ENCODE data around the gene SMARCA5. TPM values are rescaled to one million over a fixed set of nuclear protein-coding genes. Genes with fewer than 3 reads are reported as not detected.

The SMARCA5 gene
- total RNA-seq, 6 donors from 2014 or later: 27.4 to 93.5 (median 58.3) TPM

DNA sequence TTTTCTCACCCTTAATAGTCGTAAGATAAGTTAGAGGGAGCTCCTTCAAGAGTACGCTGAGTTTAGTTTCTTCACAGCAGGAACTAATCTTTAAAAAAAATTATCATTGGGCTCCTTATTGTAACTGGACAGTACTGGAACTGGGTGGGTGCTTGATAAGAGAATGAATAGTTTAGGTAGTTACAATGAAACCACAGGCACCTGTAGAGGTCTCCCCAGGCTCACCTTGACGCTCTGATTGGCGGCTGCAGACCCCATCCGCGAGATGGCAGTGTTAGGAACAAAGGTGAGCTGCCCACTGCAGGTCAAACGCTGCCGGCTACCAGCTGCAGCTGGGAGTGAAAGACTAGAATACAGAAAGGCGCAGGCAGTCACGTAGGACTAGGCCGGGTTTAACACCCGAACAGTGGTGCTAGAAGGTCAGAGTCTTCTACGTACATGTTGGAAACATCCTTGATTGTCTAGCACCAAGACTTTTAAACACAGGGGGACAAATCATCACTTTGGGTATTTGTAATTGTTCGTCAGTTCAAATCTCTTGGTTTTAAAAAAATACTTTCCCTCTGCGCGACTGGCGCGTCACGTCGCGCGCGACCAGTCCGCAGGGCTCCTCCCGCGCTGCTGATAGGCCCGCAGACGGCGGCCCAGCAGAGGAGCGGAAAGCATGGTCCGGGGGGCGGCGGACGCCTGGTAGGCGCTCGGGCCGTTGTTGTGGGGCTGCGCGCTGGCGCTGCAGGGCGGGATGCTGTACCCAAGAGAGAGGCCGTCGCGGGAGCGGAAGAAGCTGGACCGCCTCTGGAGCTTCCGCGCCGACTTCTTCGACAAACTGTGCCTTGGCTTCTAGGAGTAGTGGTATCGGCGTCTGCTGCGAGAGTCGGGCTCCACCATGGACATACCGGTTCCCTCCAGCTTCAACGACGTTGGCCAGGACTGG is 45.6 kb downstream of the SMARCA5 start:
- Histone ChIP-seq H3K27me3 (no peaks in the 10 kb centered on the region), H3K4me1 (peaks cover 7 to 14% (median 11%) of the 10 kb centered on the region in 4 donors), H3K36me3 (peaks cover 0 to 11% (median 0%) of the 10 kb centered on the region in 4 donors), H3K9me3 (no peaks in the 10 kb centered on the region), H3K27ac (peak overlapping the region; percentile 23 to 61 (median 34)), H3K4me3 (peak overlapping the region; percentile 41 to 69 (median 55))
- 2 to 4% methylated on average over 33 to 57 of the region's 57 CpGs for WGBS, 2 donors
- ATAC-seq (ENCODE audit: low FRiP score in 2 of 2) (peak; percentile 94 to 95), DNase-seq (peak; percentile 88 to 94)
- TF ChIP-seq POLR2A (IDR thresholded peaks at IDR 0.05) (peak in 1 of 4 donors; percentile 20), EP300 (IDR thresholded peaks at IDR 0.05) (no peak), POLR2AphosphoS5 (IDR thresholded peaks at IDR 0.05) (peak in 1 of 2 donors; percentile 12)
- TF ChIP-seq, protein P1, sequence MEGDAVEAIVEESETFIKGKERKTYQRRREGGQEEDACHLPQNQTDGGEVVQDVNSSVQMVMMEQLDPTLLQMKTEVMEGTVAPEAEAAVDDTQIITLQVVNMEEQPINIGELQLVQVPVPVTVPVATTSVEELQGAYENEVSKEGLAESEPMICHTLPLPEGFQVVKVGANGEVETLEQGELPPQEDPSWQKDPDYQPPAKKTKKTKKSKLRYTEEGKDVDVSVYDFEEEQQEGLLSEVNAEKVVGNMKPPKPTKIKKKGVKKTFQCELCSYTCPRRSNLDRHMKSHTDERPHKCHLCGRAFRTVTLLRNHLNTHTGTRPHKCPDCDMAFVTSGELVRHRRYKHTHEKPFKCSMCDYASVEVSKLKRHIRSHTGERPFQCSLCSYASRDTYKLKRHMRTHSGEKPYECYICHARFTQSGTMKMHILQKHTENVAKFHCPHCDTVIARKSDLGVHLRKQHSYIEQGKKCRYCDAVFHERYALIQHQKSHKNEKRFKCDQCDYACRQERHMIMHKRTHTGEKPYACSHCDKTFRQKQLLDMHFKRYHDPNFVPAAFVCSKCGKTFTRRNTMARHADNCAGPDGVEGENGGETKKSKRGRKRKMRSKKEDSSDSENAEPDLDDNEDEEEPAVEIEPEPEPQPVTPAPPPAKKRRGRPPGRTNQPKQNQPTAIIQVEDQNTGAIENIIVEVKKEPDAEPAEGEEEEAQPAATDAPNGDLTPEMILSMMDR (IDR thresholded peaks at IDR 0.05): peak in 4 of 6 experiments; percentile 32 to 54 (median 36)

DNA sequence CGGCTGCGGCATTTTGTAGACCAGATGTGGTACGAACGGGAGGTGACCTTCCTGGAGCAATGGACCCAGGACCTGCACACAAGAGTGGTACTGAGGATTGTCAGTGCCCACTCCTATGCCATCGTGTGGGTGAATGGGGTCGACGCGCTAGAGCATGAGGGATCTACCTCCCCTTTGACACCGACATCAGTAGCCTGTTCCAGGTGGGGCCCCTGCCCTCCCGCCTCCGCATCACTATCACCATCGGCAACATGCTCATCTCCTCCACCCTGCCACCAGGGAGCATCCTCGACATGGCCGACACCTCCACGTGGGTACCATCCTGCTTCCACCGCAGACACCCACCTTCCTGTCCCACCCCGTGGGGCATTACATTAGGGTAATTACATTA is 46.2 kb downstream of the SMARCA5 start:
- WGBS, 2 donors: 50 to 51% methylated on average over 13 to 17 of the region's 17 CpGs
- peaks cover 0 to 6% (median 0%) of the 10 kb centered on the region in 4 donors for H3K36me3 ChIP-seq
- ATAC-seq (ENCODE audit: low FRiP score in 2 of 2) (peak in 1 of 2 donors; percentile 3), DNase-seq (no peak)
- H3K27me3 ChIP-seq: no peaks in the 10 kb centered on the region
- H3K4me3 ChIP-seq: peak overlapping the region; percentile 41 to 69 (median 55)
- H3K4me1 ChIP-seq: peaks cover 7 to 14% (median 11%) of the 10 kb centered on the region in 4 donors
- TF ChIP-seq POLR2A (IDR thresholded peaks at IDR 0.05): no peak
- TF ChIP-seq, protein P1 (IDR thresholded peaks at IDR 0.05): peak in 1 of 6 experiments; percentile 4
- H3K27ac ChIP-seq: peak overlapping the region in 3 of 4 donors; percentile 23 to 61 (median 31)
- H3K9me3 ChIP-seq: no peaks in the 10 kb centered on the region

DNA sequence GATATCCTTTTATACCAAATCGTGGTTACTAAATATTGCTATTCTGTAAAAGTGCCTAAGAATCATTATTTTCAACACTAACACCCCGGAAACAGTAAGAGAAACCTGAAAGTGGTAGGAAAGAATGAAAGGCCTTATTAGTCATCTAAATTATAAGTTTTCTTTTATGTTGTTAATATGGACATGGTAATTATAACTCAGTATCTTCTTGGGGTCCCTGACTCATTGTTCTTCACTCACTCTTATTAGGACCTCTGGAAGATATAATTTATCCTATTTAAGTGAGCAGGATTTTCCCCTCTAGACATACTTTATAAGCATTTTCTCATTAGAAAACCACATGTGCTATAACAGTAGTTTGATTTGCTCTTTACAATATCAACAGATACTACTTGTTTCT is 51.0 kb downstream of the SMARCA5 start:
- Histone ChIP-seq H3K27me3 (no peaks in the 10 kb centered on the region), H3K9me3 (no peaks in the 10 kb centered on the region), H3K27ac (no peak overlapping the region), H3K36me3 (no peaks in the 10 kb centered on the region), H3K4me1 (peaks cover 0 to 6% (median 5%) of the 10 kb centered on the region in 4 donors), H3K4me3 (no peak overlapping the region)
- ATAC-seq (ENCODE audit: low FRiP score in 2 of 2) (no peak), DNase-seq (no peak)
- 75 to 83% methylated on average over 2 of the region's 2 CpGs for WGBS, 2 donors
- no peak for TF ChIP-seq EP300 (IDR thresholded peaks at IDR 0.05)

DNA sequence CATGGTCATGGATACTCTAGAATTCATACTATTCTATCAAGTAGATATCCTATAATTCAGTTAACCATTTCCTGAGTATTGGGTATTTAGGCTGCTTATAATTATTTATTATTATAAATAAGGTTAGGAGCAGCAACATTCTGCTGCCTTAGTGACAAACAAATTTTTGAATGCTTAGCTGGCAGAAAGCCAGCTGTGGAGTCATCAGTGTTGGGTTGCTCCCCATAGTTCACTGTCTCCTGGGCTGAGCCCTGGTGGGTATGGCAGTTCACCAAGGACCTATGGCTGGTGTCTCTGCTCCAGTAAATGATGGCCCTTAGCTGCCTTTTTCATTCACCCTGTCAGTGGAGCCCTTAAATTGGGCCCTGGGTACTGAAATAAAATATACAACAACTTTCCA is 61.8 kb downstream of the SMARCA5 start:
- no peaks in the 10 kb centered on the region for H3K9me3 ChIP-seq
- no peaks in the 10 kb centered on the region for H3K27me3 ChIP-seq
- H3K4me3 ChIP-seq: no peak overlapping the region
- ATAC-seq (ENCODE audit: low FRiP score in 2 of 2) (no peak), DNase-seq (no peak)
- H3K27ac ChIP-seq: no peak overlapping the region
- TF ChIP-seq EP300 (IDR thresholded peaks at IDR 0.05) (no peak), POLR2AphosphoS5 (IDR thresholded peaks at IDR 0.05) (no peak), POLR2A (IDR thresholded peaks at IDR 0.05) (no peak)
- TF ChIP-seq, protein P1 (IDR thresholded peaks at IDR 0.05): no peak
- H3K36me3 ChIP-seq: no peaks in the 10 kb centered on the region
- no peaks in the 10 kb centered on the region for H3K4me1 ChIP-seq

DNA sequence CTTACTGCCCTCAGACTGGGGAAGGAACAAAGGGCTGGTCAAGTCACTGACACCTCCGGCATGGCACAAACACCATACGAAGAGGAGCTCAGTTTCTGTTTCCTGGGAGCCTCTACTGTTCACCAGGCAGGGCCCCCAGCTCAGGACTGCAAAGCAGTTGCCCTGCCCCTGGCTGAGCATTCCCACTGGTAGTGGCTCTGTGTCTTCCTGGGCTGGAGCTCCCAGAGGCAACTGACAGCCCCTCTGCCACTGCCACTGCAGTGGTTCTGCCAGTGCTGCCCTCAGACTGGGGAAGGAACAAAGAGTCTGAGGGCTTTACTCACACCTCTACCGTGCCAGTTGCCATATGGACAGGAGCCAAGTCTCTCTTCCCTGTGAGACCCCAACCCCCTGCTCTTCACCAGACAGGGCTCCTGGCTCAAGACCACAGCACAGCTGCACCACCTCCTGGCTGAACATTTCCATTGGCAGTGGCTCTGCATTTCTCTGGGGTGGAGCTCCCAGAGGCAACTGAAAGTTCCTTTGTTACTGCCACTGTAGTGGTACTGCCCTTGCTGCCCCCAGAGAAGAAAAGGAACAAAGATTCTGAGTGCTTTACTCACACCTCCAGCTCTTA is 67.9 kb downstream of the SMARCA5 start:
- Histone ChIP-seq H3K27ac (no peak overlapping the region), H3K4me3 (no peak overlapping the region), H3K9me3 (peaks cover 0 to 5% (median 0%) of the 10 kb centered on the region in 4 donors), H3K4me1 (no peaks in the 10 kb centered on the region), H3K27me3 (no peaks in the 10 kb centered on the region), H3K36me3 (no peaks in the 10 kb centered on the region)
- no peak for TF ChIP-seq POLR2AphosphoS5 (IDR thresholded peaks at IDR 0.05)
- TF ChIP-seq, protein P1 (IDR thresholded peaks at IDR 0.05): no peak
- no peak for TF ChIP-seq POLR2A (IDR thresholded peaks at IDR 0.05)
- no peak for TF ChIP-seq EP300 (IDR thresholded peaks at IDR 0.05)
- ATAC-seq (ENCODE audit: low FRiP score in 2 of 2) (peak in 1 of 2 donors; percentile 12), DNase-seq (no peak)
- 69 to 83% methylated on average over 1 to 3 of the region's 3 CpGs for WGBS, 2 donors
